Memory B cell (primary cell): ENCODE results near the gene KCNF1.

Source experiments
- ATAC-seq: fragments of 150-1000 bp; cut with Tn5 transposase; 2 replicates; pipeline ENCODE4 v1.10.0; 2021; ENCODE audit warnings: low read depth, mild to moderate bottlenecking, moderate library complexity
- DNase-seq, 2 donors: peaks; one replicate each; pipeline ENCODE4 v3.0.0; 2022; ENCODE audit warnings: low spot score in 2 of 2
- H3K27ac Mint-ChIP-seq: one replicate; pipeline ENCODE4 v1.8.0; 2022; ENCODE audit warnings: mild to moderate bottlenecking, moderate library complexity, mixed read lengths
- H3K27me3 Mint-ChIP-seq: one replicate; pipeline ENCODE4 v1.8.0; 2022; ENCODE audit warnings: mixed read lengths
- H3K36me3 Mint-ChIP-seq: one replicate; pipeline ENCODE4 v1.8.0; 2022; ENCODE audit warnings: mild to moderate bottlenecking, mixed read lengths
- H3K4me1 Mint-ChIP-seq: one replicate; pipeline ENCODE4 v1.8.0; 2022; ENCODE audit warnings: mixed read lengths
- H3K4me3 Mint-ChIP-seq: one replicate; pipeline ENCODE4 v1.8.0; 2022; ENCODE audit warnings: mild to moderate bottlenecking, moderate library complexity, mixed read lengths
- H3K9me3 Mint-ChIP-seq: one replicate; pipeline ENCODE4 v1.8.0; 2022; ENCODE audit warnings: mixed read lengths

KCNF1 gene

GRCh38 chr2:10960606-10961489 is 49.1 kb downstream of the KCNF1 start:
- no peaks in the 10 kb centered on the region for H3K9me3 Mint-ChIP-seq
- no peaks in the 10 kb centered on the region for H3K36me3 Mint-ChIP-seq
- no peak overlapping the region for H3K27ac Mint-ChIP-seq
- DNase-seq, result no peak
- no peak for ATAC-seq
- H3K4me3 Mint-ChIP-seq, result no peak overlapping the region
- H3K27me3 Mint-ChIP-seq, result peaks cover 26% of the 10 kb centered on the region
- H3K4me1 Mint-ChIP-seq, result no peaks in the 10 kb centered on the region

- no peak overlapping the region for H3K27ac Mint-ChIP-seq
- ATAC-seq, result no peak
- H3K9me3 Mint-ChIP-seq, result no peaks in the 10 kb centered on the region
- H3K36me3 Mint-ChIP-seq, result no peaks in the 10 kb centered on the region
- DNase-seq, result no peak
- peaks cover 23% of the 10 kb centered on the region for H3K27me3 Mint-ChIP-seq
- no peaks in the 10 kb centered on the region for H3K4me1 Mint-ChIP-seq
- no peak overlapping the region for H3K4me3 Mint-ChIP-seq
These were observed 49.7 kb downstream of the KCNF1 start for GRCh38 chr2:10961490-10961875.

- no peaks in the 10 kb centered on the region for H3K36me3 Mint-ChIP-seq
- H3K4me3 Mint-ChIP-seq, result no peak overlapping the region
- H3K27me3 Mint-ChIP-seq, result peaks cover 25% of the 10 kb centered on the region
- H3K4me1 Mint-ChIP-seq, result no peaks in the 10 kb centered on the region
- H3K27ac Mint-ChIP-seq, result no peak overlapping the region
- no peak for DNase-seq
- no peaks in the 10 kb centered on the region for H3K9me3 Mint-ChIP-seq
- ATAC-seq, result no peak
These were observed 50.3 kb downstream of the KCNF1 start for GRCh38 chr2:10962004-10962403.

- Mint-ChIP-seq H3K4me3 (no peak overlapping the region), H3K27me3 (peaks cover 25% of the 10 kb centered on the region), H3K9me3 (no peaks in the 10 kb centered on the region), H3K27ac (no peak overlapping the region), H3K36me3 (no peaks in the 10 kb centered on the region), H3K4me1 (no peaks in the 10 kb centered on the region)
- ATAC-seq, result no peak
- no peak for DNase-seq
These were observed 51.4 kb downstream of the KCNF1 start for GRCh38 chr2:10963155-10963554.
